ENCODE measurements around the gene FLOT1.
A peak's percentile ranks its signal among the peaks of the same experiment; 100 is the strongest.

The FLOT1 gene

GRCh38 chr6:30742316-30743098 lies at the start of gene FLOT1:
TSS of gene FLOT1 (minus strand) at chr6:30742687. CDS start at chr6:30742189, 498 bp downstream.
- peak; percentile 98 for DNase-seq

GRCh38 chr6:30790724-30791383 lies 48.4 kb upstream of the FLOT1 start:
- no peak for DNase-seq

GRCh38 chr6:30789606-30790005 lies 47.1 kb upstream of the FLOT1 start:
- DNase-seq, result no peak

- DNase-seq, result peak; percentile 24
These were observed 45.5 kb upstream of the FLOT1 start for GRCh38 chr6:30787954-30788353.

GRCh38 chr6:30782425-30783014 lies 40.0 kb upstream of the FLOT1 start:
- DNase-seq, result no peak

- DNase-seq, result no peak
These were observed 39.4 kb upstream of the FLOT1 start for GRCh38 chr6:30781743-30782424.

- no peak for DNase-seq
These were observed 38.9 kb upstream of the FLOT1 start for GRCh38 chr6:30781395-30781742.

- no peak for DNase-seq
These were observed 38.1 kb upstream of the FLOT1 start for GRCh38 chr6:30780642-30780920.

- no peak for DNase-seq
These were observed 37.6 kb upstream of the FLOT1 start for GRCh38 chr6:30779850-30780641.

- no peak for DNase-seq
These were observed 35.6 kb upstream of the FLOT1 start for GRCh38 chr6:30778001-30778635.

DNA sequence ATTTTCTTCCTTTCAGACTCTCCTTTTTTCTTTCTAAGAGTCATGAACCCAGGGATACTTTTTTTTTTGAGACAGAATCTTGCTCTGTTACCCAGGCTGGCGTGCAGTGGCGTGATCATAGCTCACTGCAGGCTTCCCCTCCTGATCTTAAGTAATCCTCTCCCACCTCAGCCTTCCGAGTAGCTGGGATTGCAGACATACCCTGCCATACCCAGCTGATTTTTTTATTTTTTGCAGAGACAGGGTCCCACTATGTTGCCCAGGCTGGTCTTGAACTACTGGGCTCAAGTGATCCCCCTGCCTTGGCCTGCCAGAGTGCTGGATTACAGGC lies 34.6 kb upstream of the FLOT1 start:
- no peak for DNase-seq

GRCh38 chr6:30776390-30777154 lies 34.1 kb upstream of the FLOT1 start:
- no peak for DNase-seq

DNA sequence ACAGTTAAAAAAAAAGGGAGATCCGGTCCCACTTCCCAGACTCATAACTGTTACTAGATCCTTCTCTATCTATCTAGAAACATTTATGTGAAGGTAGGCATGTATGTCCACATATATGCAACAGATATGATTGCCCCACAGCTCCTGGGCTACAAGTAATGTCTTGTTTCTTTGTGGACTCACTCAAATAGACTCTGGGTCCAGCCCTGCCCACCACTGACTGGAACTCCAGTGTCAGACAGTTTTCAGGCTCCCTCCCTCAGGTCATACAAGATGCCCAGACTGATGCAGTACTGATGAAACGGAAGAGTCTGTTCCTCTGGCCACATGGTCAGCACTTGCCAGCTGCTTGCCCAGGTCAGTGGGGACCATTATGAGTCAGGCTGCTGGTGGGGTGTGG lies 32.6 kb upstream of the FLOT1 start:
- no peak for DNase-seq

- DNase-seq, result no peak
These were observed 32.2 kb upstream of the FLOT1 start for GRCh38 chr6:30774701-30775100.

DNA sequence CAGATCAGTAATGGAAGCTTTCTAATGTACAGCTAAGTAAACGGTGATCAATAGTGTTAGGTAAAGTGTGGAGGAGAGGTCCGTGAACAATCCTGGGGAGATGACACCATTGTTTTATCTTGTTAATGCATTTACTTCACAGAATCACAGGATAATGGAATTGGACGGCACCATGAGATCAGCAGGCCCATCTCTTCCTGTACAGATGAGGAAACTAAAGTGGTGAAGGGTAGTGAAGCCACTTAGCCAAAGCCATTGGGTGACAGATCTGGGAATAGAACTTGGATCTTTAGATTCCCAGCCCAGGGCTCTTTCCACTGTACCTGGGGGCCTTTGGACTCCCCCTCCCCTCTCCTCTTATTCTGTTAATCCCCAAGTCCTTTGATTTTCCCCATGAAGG lies 28.1 kb upstream of the FLOT1 start:
- DNase-seq, result no peak

DNA sequence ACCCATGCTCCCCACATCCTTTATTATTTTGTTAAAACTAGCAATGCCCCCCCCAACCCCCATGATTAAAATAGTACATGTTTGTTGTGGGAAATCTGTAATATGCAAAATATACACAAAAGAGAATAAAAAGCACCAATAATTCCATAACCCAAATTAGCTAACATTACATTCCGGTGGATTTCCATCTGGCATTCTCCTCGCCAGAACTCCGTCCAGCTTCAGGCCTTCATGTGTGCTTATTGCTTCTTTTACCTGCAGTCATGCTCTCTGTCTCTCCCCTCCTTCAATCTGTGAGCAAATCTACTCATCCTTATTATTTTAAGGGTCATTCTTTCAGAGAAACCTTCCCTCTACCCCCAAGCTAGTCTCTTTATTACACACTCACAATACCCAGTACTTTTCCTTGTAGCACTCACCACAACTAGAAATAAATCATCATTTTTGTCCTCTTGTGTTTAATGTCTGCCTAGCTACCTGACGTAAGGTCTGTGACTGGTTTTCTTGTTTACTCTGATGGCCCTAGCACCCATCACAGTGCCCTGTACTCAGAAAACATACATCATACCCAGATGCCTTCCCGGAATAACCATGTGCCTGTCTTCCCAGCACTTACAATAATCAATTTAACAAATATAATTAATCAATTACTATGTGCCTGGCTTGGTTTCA lies 27.5 kb upstream of the FLOT1 start:
- DNase-seq, result no peak

GRCh38 chr6:30769088-30769852 lies 26.8 kb upstream of the FLOT1 start:
- peak; percentile 25 for DNase-seq

DNA sequence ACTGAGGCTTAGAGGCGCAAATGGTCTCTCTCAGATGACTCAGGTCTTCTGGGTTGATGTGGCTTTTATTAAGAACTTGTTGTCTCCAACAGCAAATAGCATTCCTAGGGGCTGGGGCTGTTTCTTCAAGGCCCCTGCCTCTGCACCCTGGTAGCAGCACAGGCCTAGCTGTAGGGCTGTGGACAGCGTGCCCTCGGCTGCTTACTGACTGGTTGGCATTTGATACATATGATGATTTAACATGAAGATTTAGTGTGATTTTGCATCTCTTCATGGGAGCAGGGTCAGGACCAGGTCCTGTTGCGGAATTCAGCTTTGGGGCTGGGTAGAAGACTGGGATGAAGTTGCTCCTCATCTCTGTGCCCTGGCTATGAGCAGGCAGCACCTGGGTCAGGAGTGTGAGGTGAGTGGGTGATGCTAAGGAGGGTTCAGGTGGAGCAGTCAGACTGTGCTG lies 26.2 kb upstream of the FLOT1 start:
- no peak for DNase-seq

DNA sequence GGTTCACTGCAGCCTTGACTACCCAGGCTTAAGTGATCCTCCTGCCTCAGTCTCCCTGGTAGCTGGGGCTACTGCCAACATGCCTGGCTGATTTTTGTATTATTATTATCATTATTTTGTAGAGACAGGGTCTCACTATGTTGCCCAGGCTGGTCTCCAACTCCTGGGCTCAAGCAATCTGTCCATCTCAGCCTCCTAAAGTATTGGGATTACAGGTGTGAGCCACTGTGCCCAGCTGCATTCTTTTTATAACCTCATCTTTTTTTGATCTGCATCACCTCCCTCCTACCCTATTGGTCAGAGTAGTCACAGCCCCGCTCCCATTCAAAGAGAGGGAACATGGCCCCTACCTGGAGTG lies 25.4 kb upstream of the FLOT1 start:
- DNase-seq, result no peak

- DNase-seq, result no peak
These were observed 24.9 kb upstream of the FLOT1 start for GRCh38 chr6:30767158-30767943.

Measured in NK-92 treated with Interleukin-12 subunit alpha and Interleukin-12 subunit beta, amount 100 ng/mL, for 24 hours (cell line).